ENCODE results near the gene ZNF770.

GRCh38 chr15:35023804-35024203 lies 35.7 kb upstream of the ZNF770 start:
- TF ChIP-seq CTCF (IDR thresholded peaks at IDR 0.05) (no peak), POLR2A (IDR thresholded peaks at IDR 0.05) (no peak), POLR2AphosphoS5 (IDR thresholded peaks at IDR 0.05; ENCODE audit: insufficient read depth in 1 of 2, low read depth in 1 of 2) (no peak)

Measured in vagina (tissue), 2 donors.